ENCODE data around the gene TTN.
"Not testable (repeated sequence)": the region's sequence is repeated elsewhere in the genome, so short reads cannot be mapped to it uniquely, and the experiment has no call there.

The TTN gene

DNA sequence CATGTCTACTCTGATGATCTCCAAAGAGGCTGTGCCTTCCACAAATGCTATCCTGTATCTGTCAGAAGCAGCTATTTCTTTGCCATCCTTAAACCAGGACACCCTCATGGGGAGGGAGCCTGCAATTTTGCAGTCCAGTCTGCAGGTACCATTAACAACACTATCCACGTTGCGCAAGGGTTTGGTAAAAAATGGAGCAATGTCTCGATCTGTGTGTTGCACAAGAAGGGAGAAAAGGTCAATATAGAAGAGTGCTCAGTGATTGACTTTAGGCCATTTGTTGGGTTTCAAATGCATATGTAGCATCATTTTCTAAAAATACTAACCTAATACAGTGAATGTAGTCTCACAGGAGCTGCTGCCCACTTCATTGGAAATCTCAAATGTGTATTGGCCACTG is 74.3 kb downstream of the TTN start:
- no peak for DNase-seq

DNA sequence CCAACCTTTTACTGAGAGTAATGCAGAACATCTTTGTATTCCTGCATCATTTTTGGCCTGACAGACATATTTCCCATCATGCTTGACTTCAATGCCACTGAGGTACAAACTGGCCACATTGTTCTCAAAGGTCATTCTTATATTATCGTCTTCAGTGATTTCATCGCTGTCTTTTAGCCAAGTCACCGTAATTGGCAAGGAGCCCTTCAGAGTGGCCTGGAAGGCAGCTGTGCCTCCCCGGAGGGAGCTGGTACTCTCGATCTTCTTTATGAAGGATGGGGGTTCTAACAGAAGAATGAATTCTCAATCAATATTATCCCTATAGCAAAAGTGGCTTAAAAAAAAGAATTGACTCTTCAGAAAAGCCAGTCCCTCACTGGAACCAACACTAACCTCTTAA is 75.9 kb downstream of the TTN start:
- no peak for DNase-seq

DNA sequence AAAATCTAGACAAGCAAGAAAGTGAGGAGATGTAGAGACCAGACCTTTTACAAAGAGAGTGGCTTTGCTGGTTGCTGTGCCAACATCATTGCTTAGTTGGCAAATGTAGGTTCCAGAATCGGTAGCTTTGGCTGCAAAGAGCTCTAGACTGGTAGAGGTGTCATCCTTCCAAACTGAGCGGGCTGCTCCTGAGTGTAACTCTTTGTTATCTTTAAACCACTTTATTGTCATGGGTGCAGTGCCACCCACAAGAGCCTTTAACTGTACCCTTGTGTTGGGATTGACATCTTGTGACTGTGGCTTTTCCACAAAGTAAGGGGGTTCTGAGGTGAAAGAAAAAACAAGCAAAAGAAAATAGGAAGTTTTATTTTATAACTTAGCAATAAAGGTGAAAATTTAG is 77.2 kb downstream of the TTN start:
- DNase-seq, result no peak

GRCh38 chr2:178723786-178724346 is 83.4 kb downstream of the TTN start:
- DNase-seq, result no peak

GRCh38 chr2:178722296-178722695 is 84.9 kb downstream of the TTN start:
- DNase-seq, result no peak

DNA sequence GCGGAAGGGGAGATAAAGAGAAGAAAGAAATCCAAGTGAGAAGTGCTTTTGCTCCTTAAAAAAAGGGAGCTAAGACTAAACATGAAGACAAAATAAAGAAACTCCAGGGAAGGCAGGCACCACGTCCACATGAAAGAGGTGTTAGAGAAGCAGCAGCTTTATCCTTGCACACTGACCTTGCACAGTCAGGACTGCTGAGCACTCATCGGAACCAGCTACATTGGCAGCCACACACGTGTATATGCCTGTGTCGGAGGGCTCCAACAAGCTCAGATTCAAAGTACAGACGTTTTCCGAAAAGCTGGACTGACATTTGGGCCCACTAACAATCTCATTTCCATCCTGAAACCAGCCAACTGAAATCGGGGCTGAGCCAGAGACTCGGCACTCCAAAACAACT is 88.2 kb downstream of the TTN start:
- no peak for DNase-seq

DNA sequence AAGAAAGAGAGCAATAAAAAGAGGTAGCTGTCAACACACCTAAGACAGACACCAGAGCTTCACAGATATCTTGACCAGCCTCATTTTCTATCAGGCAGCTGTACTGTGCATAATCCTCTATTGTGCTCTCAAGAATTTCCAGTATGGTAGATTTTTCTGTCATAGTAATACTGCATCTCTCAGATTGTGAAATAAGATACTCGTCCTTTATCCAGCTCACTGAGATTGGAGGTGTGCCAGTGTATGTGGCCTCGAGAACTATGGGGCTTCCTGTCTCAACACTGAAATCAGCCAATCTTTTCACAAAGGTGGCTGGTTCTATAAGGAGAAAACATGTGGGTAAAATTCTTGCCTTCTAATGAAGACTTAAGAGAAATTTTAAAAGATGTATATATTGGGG is 88.9 kb downstream of the TTN start:
- no peak for DNase-seq

- no peak for DNase-seq
These were observed 90.8 kb downstream of the TTN start for GRCh38 chr2:178716394-178716793.

- no peak for DNase-seq
These were observed 91.9 kb downstream of the TTN start for GRCh38 chr2:178715366-178715765.

- DNase-seq, result no peak
These were observed 99.7 kb downstream of the TTN start for GRCh38 chr2:178707476-178707875.

GRCh38 chr2:178704876-178705275 is 102.3 kb downstream of the TTN start:
- no peak for DNase-seq

DNA sequence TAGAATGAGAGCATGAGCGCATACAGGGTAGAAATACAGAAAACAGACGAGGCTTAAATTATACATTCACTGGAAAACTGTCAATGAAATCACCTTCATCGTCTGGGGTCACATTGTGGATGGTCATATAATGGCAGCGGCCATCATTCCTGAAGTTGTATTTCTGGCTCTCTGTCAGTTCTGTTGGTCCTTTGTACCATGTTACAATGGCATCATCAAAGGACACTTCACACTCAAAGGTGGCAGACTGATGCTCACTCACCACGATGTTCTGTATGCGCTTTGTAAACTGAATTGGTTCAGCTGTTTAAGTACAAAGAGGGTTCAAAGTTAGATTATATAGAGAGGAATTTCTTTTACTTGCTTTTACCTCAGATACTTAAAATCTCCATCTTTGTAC is 104.9 kb downstream of the TTN start:
- no peak for DNase-seq

DNA sequence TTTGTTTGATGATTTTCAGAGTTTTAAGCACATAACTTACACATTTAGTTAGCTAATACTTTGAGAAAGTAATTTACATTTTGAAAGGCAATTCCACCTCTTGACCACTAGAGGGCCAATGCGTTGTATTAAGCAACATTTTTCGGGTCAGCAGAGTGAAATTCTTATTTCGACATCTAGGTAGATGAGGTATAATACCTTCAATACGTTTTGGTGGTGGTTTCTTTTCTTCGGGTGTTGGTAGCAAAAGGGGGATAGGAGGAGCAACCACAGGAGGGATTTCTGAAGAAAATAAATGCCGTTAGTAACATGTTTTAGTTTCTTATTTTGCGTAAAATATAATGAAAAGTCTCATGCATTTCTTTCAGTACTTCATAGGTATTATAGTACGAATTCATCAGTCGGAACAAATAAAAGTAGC is 106.3 kb downstream of the TTN start:
- peak in 1 of 5 experiments; percentile 30 for DNase-seq

DNA sequence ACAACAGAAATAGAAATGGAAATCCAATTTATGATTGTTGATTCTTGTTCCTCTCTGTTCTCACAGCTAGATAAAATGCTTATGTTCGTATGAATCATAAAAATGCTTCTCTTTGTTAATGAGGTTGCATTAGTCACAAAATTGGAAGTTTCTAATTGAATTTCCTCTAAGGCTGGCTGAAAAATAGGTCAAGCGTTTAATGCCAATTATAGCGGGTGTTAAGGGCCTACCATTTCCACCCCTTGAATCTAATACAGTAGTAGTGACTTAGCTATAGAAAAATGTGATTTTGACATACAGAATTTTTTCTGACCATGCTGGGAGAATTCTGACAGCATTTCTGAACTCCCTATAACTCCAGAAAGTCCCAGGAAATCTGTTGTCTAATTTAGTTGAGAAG is 107.1 kb downstream of the TTN start:
- DNase-seq, result no peak

DNA sequence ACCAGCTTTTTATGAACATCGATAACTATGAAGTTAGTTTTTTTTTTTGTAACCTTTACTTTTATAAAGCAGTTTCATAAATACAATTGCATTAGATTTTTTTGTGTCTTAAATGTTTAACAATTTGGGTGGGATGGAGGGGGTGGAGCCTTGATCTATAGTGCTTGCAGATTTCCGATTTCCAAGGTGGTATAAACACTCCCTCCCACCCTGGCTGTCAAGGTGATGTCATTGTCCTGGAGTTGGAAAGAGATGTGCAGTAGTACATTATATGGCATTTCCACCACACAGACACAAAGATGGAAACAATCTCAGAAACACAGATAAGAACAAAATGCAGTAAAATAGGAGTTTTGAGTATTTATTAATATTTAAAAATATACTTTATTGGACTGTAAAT is 114.4 kb downstream of the TTN start:
- DNase-seq, result no peak

DNA sequence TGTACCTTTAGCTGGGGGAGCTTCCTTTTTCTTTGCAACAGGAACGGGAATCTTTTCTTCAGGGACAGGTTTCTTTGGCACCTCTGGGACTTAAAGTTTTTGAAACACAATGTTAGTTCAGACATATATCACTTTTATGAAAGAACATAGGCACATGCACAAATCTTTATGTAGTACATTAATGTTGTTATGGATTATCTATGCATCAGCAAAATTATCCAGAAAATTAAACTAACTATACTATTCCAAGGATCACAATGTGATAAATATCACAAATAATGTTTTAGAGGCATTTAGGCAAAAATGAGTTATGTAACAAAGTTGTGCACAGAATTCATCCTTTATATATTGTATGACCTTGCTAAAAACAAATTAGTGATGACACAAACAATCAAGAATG is 117.4 kb downstream of the TTN start:
- no peak for DNase-seq

- no peak for DNase-seq
These were observed 123.3 kb downstream of the TTN start for GRCh38 chr2:178683877-178684276.

- no peak for DNase-seq
These were observed 126.1 kb downstream of the TTN start for GRCh38 chr2:178681081-178681480.

GRCh38 chr2:178679891-178680290 is 127.3 kb downstream of the TTN start:
- DNase-seq, result peak in 1 of 5 experiments; percentile 0

- no peak for DNase-seq
These were observed 129.6 kb downstream of the TTN start for GRCh38 chr2:178677599-178677998.

DNA sequence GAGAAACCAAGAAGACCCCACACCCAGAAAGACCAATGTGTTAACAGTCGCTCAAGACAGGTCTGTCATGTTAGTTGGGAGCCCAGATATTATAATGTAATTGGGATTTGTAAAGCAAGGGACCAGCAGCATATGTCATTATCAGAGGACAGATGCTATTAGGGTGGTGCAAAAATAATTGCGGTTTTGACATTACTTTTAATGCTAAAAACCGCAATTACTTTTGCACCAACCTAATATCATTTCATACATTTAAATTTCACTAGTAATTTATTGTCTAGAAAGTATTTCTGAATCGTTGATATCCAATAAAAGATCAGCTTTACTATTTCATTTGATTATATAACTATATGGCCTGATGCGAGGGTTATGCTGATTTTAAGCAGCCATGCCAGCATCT is 131.2 kb downstream of the TTN start:
- DNase-seq, result no peak

DNA sequence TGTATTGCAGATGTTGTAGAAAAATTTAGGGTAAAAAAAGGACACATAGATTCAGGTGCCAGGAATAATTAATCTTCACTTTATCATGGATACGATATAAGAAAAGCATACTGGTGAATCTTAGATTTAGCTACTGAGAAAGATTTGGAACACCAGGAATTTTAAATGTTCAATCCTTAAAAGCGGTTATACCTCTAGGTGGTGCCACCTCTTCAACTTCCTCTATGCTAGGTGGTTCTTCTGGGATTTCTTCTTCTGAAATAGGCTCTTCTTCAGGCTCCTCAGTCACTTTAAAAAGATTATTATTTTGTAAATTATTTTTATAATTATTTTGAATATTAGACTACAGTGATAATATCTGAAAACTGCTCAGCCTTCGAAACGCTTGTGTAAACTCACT is 133.1 kb downstream of the TTN start:
- DNase-seq, result no peak

DNA sequence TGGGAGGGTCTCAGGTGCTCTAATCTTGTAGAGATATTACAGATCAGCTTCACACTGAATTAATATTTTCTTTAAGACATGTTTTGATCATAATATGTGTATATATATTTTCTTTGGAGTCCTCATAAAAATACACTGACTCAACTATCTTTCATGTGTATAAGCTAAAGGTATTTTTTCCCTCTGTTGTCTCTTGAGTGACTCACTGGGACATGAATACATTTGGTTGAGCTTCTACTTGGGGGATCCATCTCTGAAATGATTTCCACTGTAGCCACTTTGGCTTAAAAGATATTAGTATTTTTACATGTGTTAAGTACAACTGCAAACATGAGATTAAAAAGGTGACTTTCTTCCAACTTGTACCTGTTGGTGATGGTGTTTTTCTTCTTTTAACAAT is 140.8 kb downstream of the TTN start:
- no peak for DNase-seq

- DNase-seq, result not testable (repeated sequence)
These were observed 148.7 kb downstream of the TTN start for GRCh38 chr2:178658480-178658879.

DNA sequence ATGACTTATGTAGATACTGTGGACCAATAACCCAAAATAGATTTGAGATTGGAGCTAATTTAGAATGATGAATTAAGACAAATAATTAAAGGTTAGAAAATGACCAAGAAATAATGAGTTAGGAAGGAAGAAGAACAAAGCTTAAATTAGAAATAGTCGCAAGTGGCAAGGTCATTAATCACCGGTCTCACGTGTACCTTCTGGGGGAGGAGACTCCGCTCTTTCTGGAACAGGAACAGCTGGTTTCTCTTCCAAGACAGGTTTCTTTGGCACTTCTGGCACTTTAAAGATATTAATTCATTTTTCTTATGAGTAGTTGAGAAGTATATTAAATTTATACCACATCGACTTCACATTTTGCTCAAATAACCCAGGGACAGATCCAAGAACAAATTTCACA is 156.7 kb downstream of the TTN start:
- DNase-seq, result no peak

DNA sequence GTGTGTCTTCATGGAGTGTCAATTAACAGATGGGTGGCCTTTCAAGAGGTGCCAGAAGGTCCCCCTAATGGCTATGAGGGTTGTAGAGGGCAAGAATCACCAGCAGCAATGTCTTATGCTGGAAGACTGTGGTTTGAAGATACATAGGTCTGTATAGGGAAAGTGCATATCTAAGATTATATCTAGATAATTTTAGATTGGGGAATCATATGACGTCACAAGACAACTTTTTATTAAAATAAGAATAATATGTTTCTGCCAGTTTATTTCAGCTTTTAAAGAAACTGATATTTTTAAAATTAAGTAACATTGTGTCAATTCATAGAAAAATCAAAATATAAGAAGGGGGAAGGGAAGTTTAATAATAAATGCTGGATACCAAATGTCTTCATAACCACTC is 162.3 kb downstream of the TTN start:
- no peak for DNase-seq
